Ovary (tissue), 3 donors: ENCODE results near the gene IGSF5.

Experiments used
- EP300 ChIP-seq: sonication (generic); formaldehyde crosslinking; IDR thresholded peaks from one replicate; pipeline ENCODE4 v1.6.1; 2017; ENCODE audit warnings: antibody characterized with exemption
- TF ChIP-seq, protein P1 (sequence below), 3 donors: fragments of 450-650 bp in 2 of 3; fragments of 200-600 bp in 1 of 3; IDR thresholded peaks; one replicate each; pipeline versions ENCODE4 v1.5.1 to v1.8.0; 2016 to 2022; ENCODE audit warnings: antibody characterized with exemption in 3 of 3, mild to moderate bottlenecking in 1 of 3
- donor health status: DM: no; HTN: no; CAD: no.

GRCh38 chr21:39728341-39728740 lies 16.6 kb upstream of the IGSF5 start:
- no peak for TF ChIP-seq EP300
- TF ChIP-seq, protein P1, sequence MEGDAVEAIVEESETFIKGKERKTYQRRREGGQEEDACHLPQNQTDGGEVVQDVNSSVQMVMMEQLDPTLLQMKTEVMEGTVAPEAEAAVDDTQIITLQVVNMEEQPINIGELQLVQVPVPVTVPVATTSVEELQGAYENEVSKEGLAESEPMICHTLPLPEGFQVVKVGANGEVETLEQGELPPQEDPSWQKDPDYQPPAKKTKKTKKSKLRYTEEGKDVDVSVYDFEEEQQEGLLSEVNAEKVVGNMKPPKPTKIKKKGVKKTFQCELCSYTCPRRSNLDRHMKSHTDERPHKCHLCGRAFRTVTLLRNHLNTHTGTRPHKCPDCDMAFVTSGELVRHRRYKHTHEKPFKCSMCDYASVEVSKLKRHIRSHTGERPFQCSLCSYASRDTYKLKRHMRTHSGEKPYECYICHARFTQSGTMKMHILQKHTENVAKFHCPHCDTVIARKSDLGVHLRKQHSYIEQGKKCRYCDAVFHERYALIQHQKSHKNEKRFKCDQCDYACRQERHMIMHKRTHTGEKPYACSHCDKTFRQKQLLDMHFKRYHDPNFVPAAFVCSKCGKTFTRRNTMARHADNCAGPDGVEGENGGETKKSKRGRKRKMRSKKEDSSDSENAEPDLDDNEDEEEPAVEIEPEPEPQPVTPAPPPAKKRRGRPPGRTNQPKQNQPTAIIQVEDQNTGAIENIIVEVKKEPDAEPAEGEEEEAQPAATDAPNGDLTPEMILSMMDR (IDR thresholded peaks at IDR 0.05) = no peak
